Stomach (tissue), 9 donors: ENCODE results near the gene CMIP. TPM values are rescaled to one million over a fixed set of nuclear protein-coding genes. Genes with fewer than 3 reads are reported as not detected.
A peak's percentile ranks its signal among the peaks of the same experiment; 100 is the strongest.

Source experiments
- DNase-seq, 2 donors: peaks; one replicate each; pipeline versions ENCODE4 v3.0.0 to v3.0.0-alpha.2; 2013 to 2019
- H3K27ac ChIP-seq, 5 donors: fragments of 200-600 bp in 4 of 5; sonication (generic) in 4 of 5; one replicate each; pipeline ENCODE4 v1.5.1; 2013 to 2019; ENCODE audit warnings: mild to moderate bottlenecking in 1 of 5, moderate library complexity in 1 of 5
- H3K27me3 ChIP-seq, 3 donors: fragments of 200-600 bp; sonication (generic); one replicate each; pipeline ENCODE4 v1.5.1; 2017 to 2019; ENCODE audit warnings: mixed run types in 1 of 3
- H3K36me3 ChIP-seq, 4 donors: fragments of 200-600 bp; sonication (generic); 1 replicate in 3 of 4; 2 replicates in 1 of 4; pipeline ENCODE4 v1.5.1; 2016 to 2019
- H3K4me1 ChIP-seq, 4 donors: fragments of 200-600 bp; sonication (generic); one replicate each; pipeline ENCODE4 v1.5.1; 2016 to 2019
- H3K4me3 ChIP-seq, 4 donors: fragments of 200-600 bp; sonication (generic) in 3 of 4; one replicate each; pipeline ENCODE4 v1.5.1; 2016 to 2019; ENCODE audit warnings: mild to moderate bottlenecking in 1 of 4
- H3K9me3 ChIP-seq, 4 donors: fragments of 200-600 bp; sonication (generic); one replicate each; pipeline ENCODE4 v1.5.1; 2016 to 2019
- EP300 ChIP-seq: sonication (generic); formaldehyde crosslinking; IDR thresholded peaks from one replicate; pipeline ENCODE4 v1.6.1; 2017; ENCODE audit warnings: antibody characterized with exemption
- POLR2A ChIP-seq, 4 donors: fragments of 450-650 bp; IDR thresholded peaks; one replicate each; pipeline ENCODE4 v1.6.1; 2016; ENCODE audit warnings: antibody characterized with exemption in 4 of 4, control low read depth in 2 of 4, mild to moderate bottlenecking in 1 of 4, moderate library complexity in 1 of 4
- POLR2AphosphoS5 ChIP-seq, 3 donors: sonication (generic); formaldehyde crosslinking; IDR thresholded peaks; one replicate each; pipeline ENCODE4 v1.6.1; 2016; ENCODE audit warnings: antibody characterized with exemption in 3 of 3
- WGBS, 5 donors: extraction: QIAGEN DNeasy Blood & Tissue Kit in 3 of 5; methylation state at CpG; one replicate each; pipeline versions ENCODE4 v1.1.5 to v1.1.7; 2013 to 2018; 5-methylcytosine and 5-hydroxymethylcytosine counted together
- intact Hi-C: fragments of 100-400 bp; cut with DNase I; formaldehyde crosslinking; loops from one replicate; pipeline ENCODE4 v1.15.1; 2023; ENCODE audit warnings: low total_unique reads
- polyA plus RNA-seq, 3 donors: library from polyadenylated mRNA; stranded (reverse); fragments of 200-250 nt; gene quantifications; one replicate each; pipeline ENCODE4 v1.2.3, GENCODE V29; 2013
- total RNA-seq, 5 donors: library from RNA; depleted of rRNA; stranded (reverse); fragments of >200 nt; gene quantifications; one replicate each; pipeline versions ENCODE4 v1.1.0 to v1.2.3, GENCODE V29; 2014 to 2016
- TF ChIP-seq, protein P1 (sequence below), 7 experiments: fragments of 450-650 bp in 4 of 7; fragments of 200-600 bp in 3 of 7; sonication (generic) in 3 of 7; IDR thresholded peaks; one replicate each; pipeline ENCODE4 v1.5.1; 2016 to 2019; ENCODE audit warnings: antibody characterized with exemption in 7 of 7, control low read depth in 2 of 7, mild to moderate bottlenecking in 1 of 7
- donor health status: healthy with polysubstance abuse.
- donor health status: Bipolar disorder and iron deficiency.
- donor health status: healthy.

Gene CMIP
- total and polyA plus RNA-seq, 8 donors, result 11.1 to 71.0 (median 31.2) TPM

DNA sequence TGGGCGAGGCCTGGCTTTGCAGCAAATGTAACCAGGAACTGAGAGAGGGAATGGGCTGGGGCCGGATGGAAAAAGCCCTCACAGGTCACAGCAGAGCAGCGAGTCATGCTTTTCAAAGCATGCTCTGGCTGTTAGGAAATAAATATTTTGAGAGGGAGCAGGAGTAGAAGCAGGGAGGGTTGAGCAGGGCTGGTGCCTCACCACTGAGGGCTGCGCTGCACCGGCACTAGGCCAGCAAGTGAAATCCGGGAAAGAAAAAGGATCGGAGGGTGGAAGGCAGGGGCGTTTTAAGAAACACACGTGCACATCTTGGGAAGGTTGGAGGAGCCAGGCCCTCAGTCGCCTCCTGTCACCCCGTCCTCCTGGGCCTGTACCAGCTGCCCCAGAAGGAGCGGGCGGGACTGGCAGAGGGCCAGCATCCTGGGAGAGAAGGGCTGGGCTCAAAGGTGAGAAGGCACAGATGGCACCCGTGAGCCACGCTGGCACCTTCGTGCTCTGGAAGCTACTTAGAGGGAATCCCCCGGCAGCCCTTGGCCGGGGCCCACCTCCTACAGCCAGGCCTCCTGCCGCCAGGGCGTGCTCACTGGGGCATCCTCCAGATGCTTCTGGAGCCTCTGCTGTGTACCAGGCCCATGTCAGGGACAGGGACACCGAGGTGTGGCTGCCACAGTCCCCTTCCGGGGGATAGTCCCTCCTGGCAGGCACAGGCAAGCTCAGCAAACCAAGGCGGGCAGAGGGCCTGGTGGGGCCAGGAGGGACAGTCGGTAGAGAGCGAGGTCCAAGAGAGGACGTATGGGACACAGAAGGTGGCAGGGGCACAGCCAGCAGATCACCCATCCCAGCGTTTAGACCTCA lies 263.0 kb downstream of the CMIP start:
- Histone ChIP-seq H3K36me3 (peaks cover 32 to 84% (median 78%) of the 10 kb centered on the region in 4 donors), H3K4me1 (peaks cover 20 to 62% (median 27%) of the 10 kb centered on the region in 4 donors), H3K9me3 (no peaks in the 10 kb centered on the region), H3K4me3 (no peak overlapping the region), H3K27ac (peak overlapping the region; percentile 32 to 85 (median 70)), H3K27me3 (no peaks in the 10 kb centered on the region)
- DNase-seq, result peak; percentile 59 to 70
- TF ChIP-seq, protein P1, sequence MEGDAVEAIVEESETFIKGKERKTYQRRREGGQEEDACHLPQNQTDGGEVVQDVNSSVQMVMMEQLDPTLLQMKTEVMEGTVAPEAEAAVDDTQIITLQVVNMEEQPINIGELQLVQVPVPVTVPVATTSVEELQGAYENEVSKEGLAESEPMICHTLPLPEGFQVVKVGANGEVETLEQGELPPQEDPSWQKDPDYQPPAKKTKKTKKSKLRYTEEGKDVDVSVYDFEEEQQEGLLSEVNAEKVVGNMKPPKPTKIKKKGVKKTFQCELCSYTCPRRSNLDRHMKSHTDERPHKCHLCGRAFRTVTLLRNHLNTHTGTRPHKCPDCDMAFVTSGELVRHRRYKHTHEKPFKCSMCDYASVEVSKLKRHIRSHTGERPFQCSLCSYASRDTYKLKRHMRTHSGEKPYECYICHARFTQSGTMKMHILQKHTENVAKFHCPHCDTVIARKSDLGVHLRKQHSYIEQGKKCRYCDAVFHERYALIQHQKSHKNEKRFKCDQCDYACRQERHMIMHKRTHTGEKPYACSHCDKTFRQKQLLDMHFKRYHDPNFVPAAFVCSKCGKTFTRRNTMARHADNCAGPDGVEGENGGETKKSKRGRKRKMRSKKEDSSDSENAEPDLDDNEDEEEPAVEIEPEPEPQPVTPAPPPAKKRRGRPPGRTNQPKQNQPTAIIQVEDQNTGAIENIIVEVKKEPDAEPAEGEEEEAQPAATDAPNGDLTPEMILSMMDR (IDR thresholded peaks at IDR 0.05), result no peak
- peak in 2 of 3 donors; percentile 56 to 62 for TF ChIP-seq POLR2AphosphoS5 (IDR thresholded peaks at IDR 0.05)
- intact Hi-C loops, result no loop called here
- 40 to 57% (median 48%) methylated on average over 24 to 27 of the region's 27 CpGs for WGBS, 5 donors

GRCh38 chr16:81708266-81709015 lies 263.8 kb downstream of the CMIP start:
- Histone ChIP-seq H3K27ac (peak overlapping the region in 4 of 5 donors; percentile 63 to 85 (median 77)), H3K27me3 (no peaks in the 10 kb centered on the region), H3K4me1 (peaks cover 20 to 62% (median 27%) of the 10 kb centered on the region in 4 donors), H3K9me3 (no peaks in the 10 kb centered on the region), H3K4me3 (no peak overlapping the region), H3K36me3 (peaks cover 32 to 76% (median 70%) of the 10 kb centered on the region in 4 donors)
- intact Hi-C loops, result no loop called here
- no peak for TF ChIP-seq EP300
- no peak for TF ChIP-seq POLR2A (IDR thresholded peaks at IDR 0.05)
- TF ChIP-seq POLR2AphosphoS5 (IDR thresholded peaks at IDR 0.05), result no peak
- TF ChIP-seq, protein P1 (IDR thresholded peaks at IDR 0.05), result no peak
- DNase-seq, result peak in 1 of 2 donors; percentile 54
- 42 to 56% (median 49%) methylated on average over 9 to 11 of the region's 11 CpGs for WGBS, 5 donors

DNA sequence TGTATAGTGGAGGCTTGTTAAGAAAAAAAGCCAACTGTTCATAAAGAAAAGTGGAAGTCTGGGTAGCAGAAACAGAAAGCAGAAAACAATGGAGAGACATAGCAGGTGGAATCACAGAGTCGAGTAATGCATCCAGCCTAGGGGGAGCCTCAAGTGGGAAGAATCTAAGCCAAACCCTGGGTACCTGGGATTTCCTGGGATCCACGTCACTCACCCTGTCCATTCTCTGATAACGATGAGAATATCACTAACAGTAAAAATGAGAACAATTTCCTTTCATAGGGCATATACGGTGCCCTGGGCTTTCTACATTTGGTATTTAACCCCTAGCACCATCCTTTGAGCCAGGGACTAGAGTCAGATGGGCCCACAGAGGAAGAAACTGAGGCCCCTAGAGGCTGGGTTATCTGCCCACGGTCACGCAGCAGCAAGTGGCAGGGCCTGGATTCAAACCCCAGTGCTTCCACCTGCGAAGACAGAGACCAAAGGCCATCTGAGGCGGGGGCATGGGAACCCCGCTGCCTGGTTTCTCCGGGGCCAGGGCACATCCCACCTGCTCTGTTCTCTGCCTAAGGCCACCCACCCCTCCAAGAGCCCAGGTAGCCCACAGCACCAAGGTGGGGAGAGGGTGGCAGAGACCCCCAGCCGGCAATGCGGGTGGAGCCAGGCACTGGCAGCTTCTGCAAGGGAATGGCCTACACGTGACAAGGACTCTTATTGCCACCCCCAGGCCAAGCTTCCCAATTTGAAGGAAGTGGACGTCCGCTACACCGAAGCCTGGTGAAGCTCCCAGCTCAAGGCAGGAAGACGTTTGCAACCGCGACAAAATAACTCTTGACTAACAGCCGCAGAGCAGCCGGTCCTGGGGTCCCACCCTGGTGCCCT lies 264.6 kb downstream of the CMIP start:
- 78 to 83% (median 81%) methylated on average over 20 to 21 of the region's 21 CpGs for WGBS, 5 donors
- peak overlapping the region in 4 of 5 donors; percentile 63 to 85 (median 77) for H3K27ac ChIP-seq
- intact Hi-C loops, result no loop called here
- H3K4me1 ChIP-seq, result peaks cover 20 to 62% (median 27%) of the 10 kb centered on the region in 4 donors
- H3K27me3 ChIP-seq, result no peaks in the 10 kb centered on the region
- no peaks in the 10 kb centered on the region for H3K9me3 ChIP-seq
- peaks cover 32 to 70% (median 64%) of the 10 kb centered on the region in 4 donors for H3K36me3 ChIP-seq
- H3K4me3 ChIP-seq, result no peak overlapping the region
- TF ChIP-seq POLR2AphosphoS5 (IDR thresholded peaks at IDR 0.05), result no peak
- TF ChIP-seq POLR2A (IDR thresholded peaks at IDR 0.05), result no peak
- no peak for TF ChIP-seq EP300
- TF ChIP-seq, protein P1 (IDR thresholded peaks at IDR 0.05), result no peak
- DNase-seq, result no peak
